Epithelial cell of esophagus (primary cell): ENCODE data around the gene TREX2.

Experiments used
- DNase-seq: peaks from one replicate; pipeline ENCODE4 v3.0.0; 2010; ENCODE audit warnings: low read depth
- H3K4me3 ChIP-seq: 2 replicates; pipeline ENCODE4 v1.5.1; 2011; ENCODE audit warnings: mild to moderate bottlenecking, low read length, control low read depth
- TF ChIP-seq, protein P1 (sequence below): IDR thresholded peaks from 2 replicates; pipeline ENCODE4 v1.5.1; 2011; ENCODE audit warnings: low read depth, mild to moderate bottlenecking, low read length, control low read depth, inconsistent platforms; ENCODE audit not compliant: insufficient read depth; ENCODE audit errors: missing control alignments

Gene TREX2

DNA sequence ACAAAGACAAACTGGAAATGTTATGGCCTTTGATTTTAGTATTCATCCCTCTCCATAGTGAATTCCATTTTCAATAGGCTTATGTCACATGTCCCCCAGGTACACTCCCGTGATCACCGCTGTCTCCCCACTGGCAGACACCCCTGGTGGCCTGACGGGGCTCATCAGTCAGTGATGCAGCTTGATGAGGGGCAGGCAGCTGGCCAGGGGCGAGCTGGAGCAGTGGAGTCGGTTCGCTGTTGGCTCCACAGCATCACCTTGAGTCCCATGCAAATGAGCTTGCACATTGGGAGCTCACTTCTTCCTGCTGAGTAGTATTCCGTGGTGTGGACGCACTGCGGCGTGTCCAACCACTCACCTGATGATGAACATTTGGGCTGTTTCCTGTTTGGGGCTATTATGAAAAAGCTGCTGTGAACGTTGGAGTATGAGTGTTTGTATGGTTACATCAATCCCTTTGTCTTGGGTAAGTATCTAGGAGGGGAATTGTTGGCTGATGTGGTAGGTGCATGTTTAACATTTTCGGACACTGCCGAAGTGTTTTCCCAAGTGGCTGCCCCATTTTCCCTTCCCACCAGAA, 5.2 kb downstream of the TREX2 start:
- peak; percentile 2 for DNase-seq
- TF ChIP-seq, protein P1, sequence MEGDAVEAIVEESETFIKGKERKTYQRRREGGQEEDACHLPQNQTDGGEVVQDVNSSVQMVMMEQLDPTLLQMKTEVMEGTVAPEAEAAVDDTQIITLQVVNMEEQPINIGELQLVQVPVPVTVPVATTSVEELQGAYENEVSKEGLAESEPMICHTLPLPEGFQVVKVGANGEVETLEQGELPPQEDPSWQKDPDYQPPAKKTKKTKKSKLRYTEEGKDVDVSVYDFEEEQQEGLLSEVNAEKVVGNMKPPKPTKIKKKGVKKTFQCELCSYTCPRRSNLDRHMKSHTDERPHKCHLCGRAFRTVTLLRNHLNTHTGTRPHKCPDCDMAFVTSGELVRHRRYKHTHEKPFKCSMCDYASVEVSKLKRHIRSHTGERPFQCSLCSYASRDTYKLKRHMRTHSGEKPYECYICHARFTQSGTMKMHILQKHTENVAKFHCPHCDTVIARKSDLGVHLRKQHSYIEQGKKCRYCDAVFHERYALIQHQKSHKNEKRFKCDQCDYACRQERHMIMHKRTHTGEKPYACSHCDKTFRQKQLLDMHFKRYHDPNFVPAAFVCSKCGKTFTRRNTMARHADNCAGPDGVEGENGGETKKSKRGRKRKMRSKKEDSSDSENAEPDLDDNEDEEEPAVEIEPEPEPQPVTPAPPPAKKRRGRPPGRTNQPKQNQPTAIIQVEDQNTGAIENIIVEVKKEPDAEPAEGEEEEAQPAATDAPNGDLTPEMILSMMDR = no peak
- H3K4me3 ChIP-seq = no peak overlapping the region

- TF ChIP-seq, protein P1 = no peak
- no peak for DNase-seq
- H3K4me3 ChIP-seq = no peak overlapping the region
These were observed 5.9 kb downstream of the TREX2 start for GRCh38 chrX:153439977-153440376.

DNA sequence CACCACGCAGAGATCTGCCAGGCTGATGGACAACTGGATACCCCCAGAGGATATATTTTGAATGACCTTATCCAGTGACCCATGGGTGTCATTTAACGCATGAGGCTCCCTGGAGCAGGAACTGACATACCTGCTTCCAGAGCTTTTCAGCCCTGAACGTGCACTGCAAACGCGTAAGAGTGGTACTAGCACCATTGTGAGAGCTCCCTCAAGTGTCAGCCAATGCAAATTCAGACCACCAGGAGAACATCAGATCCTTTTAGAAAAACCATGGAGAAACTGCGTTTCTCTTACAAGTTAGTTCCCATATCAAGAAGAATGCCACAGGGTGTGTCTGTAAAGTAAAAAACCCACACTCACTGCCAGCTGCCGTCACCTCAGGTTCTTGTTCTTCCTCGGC, 7.3 kb downstream of the TREX2 start:
- H3K4me3 ChIP-seq = no peak overlapping the region
- TF ChIP-seq, protein P1 = peak; percentile 20
- DNase-seq = peak; percentile 21

GRCh38 chrX:153435845-153436244, 10.0 kb downstream of the TREX2 start:
- no peak overlapping the region for H3K4me3 ChIP-seq
- DNase-seq = no peak
- TF ChIP-seq, protein P1 = no peak

DNA sequence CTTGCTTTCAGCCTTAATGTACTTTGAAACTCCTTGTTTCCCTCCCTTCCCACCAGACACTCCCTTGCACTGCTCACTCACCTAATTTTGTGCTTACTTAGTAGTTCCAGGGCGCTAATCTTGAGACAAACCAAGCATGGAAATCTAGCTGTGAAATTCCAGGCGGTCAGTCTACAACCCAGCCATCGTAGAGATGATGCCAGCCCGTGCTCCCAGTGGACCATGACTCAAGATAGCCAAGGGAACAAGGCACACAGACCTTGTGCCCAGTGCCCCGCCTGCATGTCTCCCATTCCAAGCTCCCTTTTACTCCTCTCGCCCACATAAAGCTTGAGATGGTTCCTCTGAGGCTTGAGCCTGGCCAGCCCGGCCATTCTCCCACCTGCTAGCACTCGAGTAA, 11.1 kb downstream of the TREX2 start:
- DNase-seq = no peak
- no peak overlapping the region for H3K4me3 ChIP-seq
- TF ChIP-seq, protein P1 = no peak

GRCh38 chrX:153433781-153434285, 12.0 kb downstream of the TREX2 start:
- DNase-seq = no peak
- H3K4me3 ChIP-seq = no peak overlapping the region
- TF ChIP-seq, protein P1 = no peak

DNA sequence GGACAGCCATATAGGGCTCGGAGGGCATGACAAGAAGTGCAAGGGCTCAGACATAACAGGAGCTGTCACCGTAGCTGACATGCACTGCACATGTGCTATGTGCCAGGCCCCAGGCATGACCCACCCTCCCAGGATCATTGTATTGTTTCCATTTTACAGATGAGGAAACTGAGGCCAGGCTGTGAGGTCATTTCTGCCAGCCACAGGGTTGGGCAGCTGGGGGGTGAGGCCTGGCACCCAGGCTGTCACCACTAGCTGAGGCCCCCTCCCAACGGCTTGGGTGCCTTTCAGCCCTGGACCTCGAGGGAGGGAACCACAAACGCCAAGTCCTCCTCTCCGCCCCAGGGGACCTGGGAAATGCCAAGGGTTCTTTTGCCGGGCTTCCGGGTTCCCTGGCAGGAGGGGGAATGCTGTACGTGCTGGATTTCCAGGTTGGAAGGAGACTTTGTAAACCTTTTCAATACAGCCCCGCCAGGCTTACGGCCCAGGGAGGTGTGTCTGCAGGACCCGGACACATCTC, 12.6 kb downstream of the TREX2 start:
- H3K4me3 ChIP-seq = no peak overlapping the region
- TF ChIP-seq, protein P1 = no peak
- DNase-seq = no peak
